ENCODE results near the gene DTNB. TPM values are rescaled to one million over a fixed set of nuclear protein-coding genes. Genes with fewer than 3 reads are reported as not detected.

DTNB gene
- total RNA-seq, 4 donors from 2014 or later, result 3.9 to 8.7 (median 4.4) TPM

DNA sequence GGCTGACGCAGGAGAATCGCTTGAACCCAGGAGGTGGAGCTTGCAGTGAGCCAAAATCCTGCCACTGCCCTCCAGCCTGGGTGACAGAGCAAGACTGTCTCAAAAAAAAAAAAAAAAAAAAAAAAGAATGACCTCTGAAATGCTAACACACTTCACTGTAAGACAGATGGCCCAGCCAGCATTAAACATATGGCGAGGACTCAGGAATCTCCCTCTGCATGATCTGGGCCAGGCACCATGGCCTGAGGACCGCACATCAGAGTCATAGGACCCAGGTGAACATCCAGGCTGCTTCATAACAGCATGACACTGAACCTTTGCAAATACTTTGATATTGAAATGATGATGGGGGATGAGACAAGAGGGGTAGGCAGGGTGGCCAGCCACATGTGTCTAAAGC lies 275.6 kb downstream of the DTNB start:
- ATAC-seq, result no peak
- no peak for TF ChIP-seq POLR2A (IDR thresholded peaks at IDR 0.05)
- TF ChIP-seq CTCF (IDR thresholded peaks at IDR 0.05), result no peak
- no peak for TF ChIP-seq EP300 (IDR thresholded peaks at IDR 0.05)
- TF ChIP-seq POLR2AphosphoS5 (IDR thresholded peaks at IDR 0.05), result no peak
- WGBS, 2 donors (ENCODE audit: low coverage in 1 of 2), result 83% methylated on average over 3 of the region's 4 CpGs
- H3K4me3 ChIP-seq, result no peak overlapping the region
- no peaks in the 10 kb centered on the region for H3K27me3 ChIP-seq
- H3K4me1 ChIP-seq, result no peaks in the 10 kb centered on the region
- no peaks in the 10 kb centered on the region for H3K36me3 ChIP-seq
- no peaks in the 10 kb centered on the region for H3K9me3 ChIP-seq
- H3K27ac ChIP-seq, result no peak overlapping the region

GRCh38 chr2:25389161-25389560 lies 284.2 kb downstream of the DTNB start:
- no peak for TF ChIP-seq POLR2A (IDR thresholded peaks at IDR 0.05)
- TF ChIP-seq POLR2AphosphoS5 (IDR thresholded peaks at IDR 0.05), result no peak
- TF ChIP-seq CTCF (IDR thresholded peaks at IDR 0.05), result no peak
- no peaks in the 10 kb centered on the region for H3K9me3 ChIP-seq
- peaks cover 0 to 16% of the 10 kb centered on the region in 2 donors for H3K36me3 ChIP-seq
- no peak overlapping the region for H3K4me3 ChIP-seq
- H3K4me1 ChIP-seq, result no peaks in the 10 kb centered on the region
- WGBS, 2 donors (ENCODE audit: low coverage in 1 of 2), result 94 to 100% methylated on average over 1 to 9 of the region's 9 CpGs
- no peaks in the 10 kb centered on the region for H3K27me3 ChIP-seq
- no peak overlapping the region for H3K27ac ChIP-seq
- no peak for ATAC-seq

DNA sequence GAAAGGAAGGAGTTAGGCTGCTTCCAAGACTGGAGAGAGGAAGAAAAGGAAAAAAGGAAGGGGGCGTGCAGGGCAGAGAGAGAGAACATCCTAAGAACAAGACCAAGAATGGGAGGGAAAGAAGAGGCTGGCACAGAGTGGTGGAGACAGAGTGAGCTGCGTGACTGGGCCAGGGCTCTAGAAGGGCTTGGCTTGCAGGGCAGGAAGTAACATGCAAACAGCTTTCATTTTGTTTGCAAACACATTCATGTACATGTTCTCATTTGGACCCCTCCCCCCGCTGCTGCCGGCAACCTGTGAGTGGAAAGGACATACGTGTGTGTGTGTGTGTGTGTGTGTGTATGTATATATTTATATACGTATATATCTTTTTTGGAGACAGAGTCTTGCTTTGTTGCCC lies 284.9 kb downstream of the DTNB start:
- no peak for ATAC-seq
- Histone ChIP-seq H3K36me3 (peaks cover 0 to 16% of the 10 kb centered on the region in 2 donors), H3K4me1 (no peaks in the 10 kb centered on the region), H3K27ac (no peak overlapping the region), H3K4me3 (no peak overlapping the region), H3K9me3 (no peaks in the 10 kb centered on the region), H3K27me3 (no peaks in the 10 kb centered on the region)
- WGBS, 2 donors (ENCODE audit: low coverage in 1 of 2), result 73 to 84% methylated on average over 2 to 6 of the region's 6 CpGs
- TF ChIP-seq POLR2AphosphoS5 (IDR thresholded peaks at IDR 0.05) (no peak), POLR2A (IDR thresholded peaks at IDR 0.05) (no peak), EP300 (IDR thresholded peaks at IDR 0.05) (no peak), CTCF (IDR thresholded peaks at IDR 0.05) (no peak)

- peaks cover 0 to 16% of the 10 kb centered on the region in 2 donors for H3K36me3 ChIP-seq
- no peaks in the 10 kb centered on the region for H3K9me3 ChIP-seq
- no peak for ATAC-seq
- H3K27ac ChIP-seq, result no peak overlapping the region
- WGBS, 2 donors (ENCODE audit: low coverage in 1 of 2), result 85 to 92% methylated on average over 11 to 15 of the region's 17 CpGs
- no peaks in the 10 kb centered on the region for H3K4me1 ChIP-seq
- TF ChIP-seq EP300 (IDR thresholded peaks at IDR 0.05) (no peak), POLR2A (IDR thresholded peaks at IDR 0.05) (no peak), POLR2AphosphoS5 (IDR thresholded peaks at IDR 0.05) (no peak), CTCF (IDR thresholded peaks at IDR 0.05) (no peak)
- no peaks in the 10 kb centered on the region for H3K27me3 ChIP-seq
- no peak overlapping the region for H3K4me3 ChIP-seq
Observed at GRCh38 chr2:25387876-25388449, 285.4 kb downstream of the DTNB start.

Data from gastroesophageal sphincter (tissue), 4 donors.